Upper lobe of left lung (tissue), 6 donors: ENCODE data around the gene TTPAL. TPM values are rescaled to one million over a fixed set of nuclear protein-coding genes. Genes with fewer than 3 reads are reported as not detected.

Experiments
- ATAC-seq, 2 donors: fragments of 200-7000 bp; cut with Tn5 transposase; one replicate each; pipeline ENCODE4 v1.9.1; 2022; ENCODE audit warnings: mild to moderate bottlenecking in 2 of 2, moderate library complexity in 2 of 2; ENCODE audit not compliant: low FRiP score in 2 of 2
- DNase-seq, 2 donors: peaks; one replicate each; pipeline ENCODE4 v3.0.0-alpha.2; 2019 to 2020
- H3K27ac ChIP-seq, 4 donors: fragments of 200-600 bp; sonication (generic); one replicate each; pipeline ENCODE4 v1.5.1; 2016 to 2019
- H3K27me3 ChIP-seq, 4 donors: fragments of 200-600 bp; sonication (generic); one replicate each; pipeline ENCODE4 v1.5.1; 2017 to 2019
- H3K36me3 ChIP-seq, 4 donors: fragments of 200-600 bp; sonication (generic); one replicate each; pipeline ENCODE4 v1.5.1; 2016 to 2019
- H3K4me1 ChIP-seq, 4 donors: fragments of 200-600 bp; sonication (generic); one replicate each; pipeline ENCODE4 v1.5.1; 2018 to 2019
- H3K4me3 ChIP-seq, 4 donors: fragments of 200-600 bp; sonication (generic); one replicate each; pipeline ENCODE4 v1.5.1; 2017 to 2019; ENCODE audit warnings: mild to moderate bottlenecking in 2 of 4, moderate library complexity in 1 of 4
- H3K9me3 ChIP-seq, 4 donors: fragments of 200-600 bp; sonication (generic); one replicate each; pipeline ENCODE4 v1.5.1; 2018 to 2019
- EP300 ChIP-seq, 4 donors: sonication (generic); formaldehyde crosslinking; IDR thresholded peaks; one replicate each; pipeline ENCODE4 v1.5.1; 2017; ENCODE audit warnings: antibody characterized with exemption in 4 of 4, control low read depth in 2 of 4
- POLR2A ChIP-seq, 4 donors: fragments of 450-650 bp; IDR thresholded peaks; one replicate each; pipeline ENCODE4 v1.5.1; 2016 to 2017; ENCODE audit warnings: antibody characterized with exemption in 4 of 4, mild to moderate bottlenecking in 2 of 4
- POLR2AphosphoS5 ChIP-seq, 2 donors: sonication (generic); formaldehyde crosslinking; IDR thresholded peaks; one replicate each; pipeline ENCODE4 v1.5.1; 2017; ENCODE audit warnings: antibody characterized with exemption in 2 of 2
- WGBS, 2 donors: methylation state at CpG; one replicate each; pipeline ENCODE4 v1.1.5; 2017 to 2018; 5-methylcytosine and 5-hydroxymethylcytosine counted together
- total RNA-seq, 6 donors: library from RNA; depleted of rRNA in 4 of 6; stranded (reverse); fragments of >200 nt in 4 of 6; gene quantifications; one replicate each; pipeline versions ENCODE4 v1.1.0 to v1.2.1, GENCODE V29; 2016 to 2021
- TF ChIP-seq, protein P1 (sequence below), 6 experiments: fragments of 450-650 bp in 4 of 6; fragments of 200-600 bp in 2 of 6; sonication (generic) in 2 of 6; IDR thresholded peaks; one replicate each; pipeline ENCODE4 v1.5.1; 2016 to 2019; ENCODE audit warnings: antibody characterized with exemption in 6 of 6
- donor health status: DM: no; HTN: no; CAD: no; lungs with moderate emphysema.
- donor health status: DM: no; HTN: yes; CAD: no; lungs with severe emphysema.

TTPAL gene
- total RNA-seq, 6 donors from 2014 or later: 9.4 to 12.2 (median 10.2) TPM

DNA sequence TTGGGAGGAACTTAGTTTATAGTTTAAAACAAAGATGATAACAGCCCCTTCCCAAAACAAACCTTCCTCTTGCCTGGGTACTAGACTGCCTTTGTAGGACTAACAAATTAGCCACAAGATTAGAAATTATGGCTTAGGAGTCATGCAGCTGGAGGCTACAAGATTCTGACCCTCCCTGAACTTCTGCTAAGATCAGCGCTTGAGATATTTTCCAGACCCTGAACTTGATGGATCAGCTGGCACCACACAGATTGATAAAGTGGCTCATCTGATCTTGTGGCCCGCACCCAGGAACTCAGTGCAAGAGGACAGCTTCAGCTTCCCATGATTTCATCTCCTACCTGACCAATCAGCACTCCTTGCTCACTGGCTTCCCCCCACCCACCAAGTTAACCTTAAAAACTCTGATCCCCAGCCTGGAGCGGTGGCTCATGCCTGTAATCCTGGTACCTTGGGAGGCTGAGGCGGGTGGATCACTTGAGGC, 52.1 kb downstream of the TTPAL start:
- 79 to 86% methylated on average over 4 of the region's 4 CpGs for WGBS, 2 donors

DNA sequence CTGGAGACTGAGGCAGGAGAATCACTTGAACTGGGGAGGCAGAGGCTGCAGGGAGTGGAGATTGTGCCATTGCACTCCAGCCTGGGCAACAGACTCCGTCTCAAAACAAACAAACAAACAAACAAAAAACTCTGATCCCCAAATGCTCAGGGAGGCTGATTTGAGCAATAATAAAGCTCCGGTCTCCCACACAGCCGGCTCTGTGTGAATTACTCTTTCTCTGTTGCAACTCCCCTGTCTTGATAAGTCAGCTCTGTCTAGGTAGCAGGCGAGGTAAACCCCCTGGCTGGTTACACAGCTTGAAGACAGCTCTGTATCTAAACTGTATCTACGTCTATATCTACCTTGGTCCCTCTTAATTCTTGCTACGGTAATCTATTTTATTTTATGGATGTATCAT, 52.6 kb downstream of the TTPAL start:
- H3K36me3 ChIP-seq: no peaks in the 10 kb centered on the region
- H3K9me3 ChIP-seq: no peaks in the 10 kb centered on the region
- TF ChIP-seq POLR2A (IDR thresholded peaks at IDR 0.05) (no peak), EP300 (IDR thresholded peaks at IDR 0.05) (no peak), POLR2AphosphoS5 (IDR thresholded peaks at IDR 0.05) (no peak)
- TF ChIP-seq, protein P1, sequence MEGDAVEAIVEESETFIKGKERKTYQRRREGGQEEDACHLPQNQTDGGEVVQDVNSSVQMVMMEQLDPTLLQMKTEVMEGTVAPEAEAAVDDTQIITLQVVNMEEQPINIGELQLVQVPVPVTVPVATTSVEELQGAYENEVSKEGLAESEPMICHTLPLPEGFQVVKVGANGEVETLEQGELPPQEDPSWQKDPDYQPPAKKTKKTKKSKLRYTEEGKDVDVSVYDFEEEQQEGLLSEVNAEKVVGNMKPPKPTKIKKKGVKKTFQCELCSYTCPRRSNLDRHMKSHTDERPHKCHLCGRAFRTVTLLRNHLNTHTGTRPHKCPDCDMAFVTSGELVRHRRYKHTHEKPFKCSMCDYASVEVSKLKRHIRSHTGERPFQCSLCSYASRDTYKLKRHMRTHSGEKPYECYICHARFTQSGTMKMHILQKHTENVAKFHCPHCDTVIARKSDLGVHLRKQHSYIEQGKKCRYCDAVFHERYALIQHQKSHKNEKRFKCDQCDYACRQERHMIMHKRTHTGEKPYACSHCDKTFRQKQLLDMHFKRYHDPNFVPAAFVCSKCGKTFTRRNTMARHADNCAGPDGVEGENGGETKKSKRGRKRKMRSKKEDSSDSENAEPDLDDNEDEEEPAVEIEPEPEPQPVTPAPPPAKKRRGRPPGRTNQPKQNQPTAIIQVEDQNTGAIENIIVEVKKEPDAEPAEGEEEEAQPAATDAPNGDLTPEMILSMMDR (IDR thresholded peaks at IDR 0.05): no peak
- H3K27me3 ChIP-seq: no peaks in the 10 kb centered on the region
- no peak overlapping the region for H3K4me3 ChIP-seq
- no peak overlapping the region for H3K27ac ChIP-seq
- ATAC-seq: no peak
- H3K4me1 ChIP-seq: peaks cover 7 to 13% (median 8%) of the 10 kb centered on the region in 4 donors
- no peak for DNase-seq
- WGBS, 2 donors: 80 to 84% methylated on average over 6 of the region's 6 CpGs

More for the DNA sequence above, 52.1 kb downstream of the TTPAL start:
- Histone ChIP-seq H3K4me3 (no peak overlapping the region), H3K27ac (no peak overlapping the region), H3K4me1 (peaks cover 4 to 12% (median 5%) of the 10 kb centered on the region in 4 donors), H3K27me3 (no peaks in the 10 kb centered on the region), H3K36me3 (no peaks in the 10 kb centered on the region), H3K9me3 (no peaks in the 10 kb centered on the region)
- ATAC-seq: no peak
- TF ChIP-seq POLR2AphosphoS5 (IDR thresholded peaks at IDR 0.05) (no peak), EP300 (IDR thresholded peaks at IDR 0.05) (no peak), POLR2A (IDR thresholded peaks at IDR 0.05) (no peak)
- TF ChIP-seq, protein P1 (IDR thresholded peaks at IDR 0.05): no peak
- no peak for DNase-seq

DNA sequence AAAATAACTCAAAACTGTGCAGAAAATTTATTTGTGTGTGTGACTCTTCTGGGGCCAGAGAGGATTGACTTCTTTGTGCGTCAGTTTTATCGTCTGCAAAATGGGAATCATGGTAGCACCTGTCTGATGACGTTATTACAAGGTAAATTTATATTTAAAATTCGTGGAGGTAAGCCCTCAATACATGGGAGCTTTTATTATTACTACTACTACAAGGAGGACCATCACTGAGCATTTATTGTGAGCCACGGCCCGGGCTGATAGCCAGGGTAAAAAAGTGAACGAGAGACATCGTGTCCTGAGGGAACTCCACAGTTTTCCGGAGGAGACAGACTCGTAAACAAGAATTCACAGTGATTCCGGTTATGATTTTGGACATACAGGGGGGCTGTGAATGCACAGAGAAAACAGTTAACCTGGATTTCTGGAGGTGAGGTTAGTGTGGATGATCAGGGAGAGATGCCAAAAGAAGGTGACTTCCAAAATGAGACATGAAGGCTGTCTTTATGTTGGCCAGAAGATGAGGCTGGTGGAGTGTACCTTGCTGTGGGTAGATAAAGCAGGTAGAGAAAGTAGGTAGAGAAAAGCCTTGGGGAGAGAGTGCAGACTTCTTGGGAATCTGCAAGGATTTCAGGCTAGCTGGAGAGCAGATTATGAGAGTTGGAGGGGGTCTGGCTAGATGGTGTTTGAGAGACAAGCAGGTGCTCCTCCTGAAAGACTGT, 56.7 kb downstream of the TTPAL start:
- Histone ChIP-seq H3K27ac (peak overlapping the region; percentile 84 to 92 (median 84)), H3K9me3 (no peaks in the 10 kb centered on the region), H3K4me1 (peaks cover 7 to 18% (median 13%) of the 10 kb centered on the region in 4 donors), H3K36me3 (no peaks in the 10 kb centered on the region), H3K27me3 (no peaks in the 10 kb centered on the region), H3K4me3 (peak overlapping the region; percentile 52 to 96 (median 74))
- TF ChIP-seq POLR2A (IDR thresholded peaks at IDR 0.05): no peak
- TF ChIP-seq EP300 (IDR thresholded peaks at IDR 0.05): peak in 1 of 4 donors; percentile 60
- TF ChIP-seq POLR2AphosphoS5 (IDR thresholded peaks at IDR 0.05): peak in 1 of 2 donors; percentile 48
- 23 to 24% methylated on average over 11 of the region's 11 CpGs for WGBS, 2 donors
- ATAC-seq (peak in 1 of 2 donors; percentile 37), DNase-seq (no peak)

DNA sequence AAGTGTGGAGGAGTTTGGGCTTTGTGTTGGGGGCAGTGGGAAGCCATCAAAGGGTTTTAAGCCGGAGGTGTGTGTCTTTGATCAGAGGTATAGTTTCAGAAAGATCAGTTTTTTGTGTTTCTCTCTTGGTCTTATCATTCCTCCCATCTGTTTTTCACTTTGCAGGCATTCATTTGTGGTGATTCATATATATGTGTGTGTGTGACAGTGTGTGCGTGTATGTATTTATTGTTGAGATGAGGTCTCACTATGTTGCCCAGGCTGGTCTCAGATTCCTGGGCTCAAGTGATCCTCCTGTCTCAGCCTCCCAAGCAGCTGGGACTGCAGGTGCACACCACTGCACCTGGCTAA, 57.3 kb downstream of the TTPAL start:
- no peak for TF ChIP-seq POLR2A (IDR thresholded peaks at IDR 0.05)
- no peak for TF ChIP-seq POLR2AphosphoS5 (IDR thresholded peaks at IDR 0.05)
- TF ChIP-seq EP300 (IDR thresholded peaks at IDR 0.05): no peak
- TF ChIP-seq, protein P1 (IDR thresholded peaks at IDR 0.05): no peak
- DNase-seq (no peak), ATAC-seq (no peak)
- Histone ChIP-seq H3K27me3 (no peaks in the 10 kb centered on the region), H3K4me1 (peaks cover 7 to 18% (median 13%) of the 10 kb centered on the region in 4 donors), H3K27ac (peak overlapping the region; percentile 48 to 92 (median 84)), H3K4me3 (peak overlapping the region in 3 of 4 donors; percentile 52 to 96 (median 90)), H3K36me3 (no peaks in the 10 kb centered on the region), H3K9me3 (no peaks in the 10 kb centered on the region)
- WGBS, 2 donors: 69 to 70% methylated on average over 2 of the region's 2 CpGs

DNA sequence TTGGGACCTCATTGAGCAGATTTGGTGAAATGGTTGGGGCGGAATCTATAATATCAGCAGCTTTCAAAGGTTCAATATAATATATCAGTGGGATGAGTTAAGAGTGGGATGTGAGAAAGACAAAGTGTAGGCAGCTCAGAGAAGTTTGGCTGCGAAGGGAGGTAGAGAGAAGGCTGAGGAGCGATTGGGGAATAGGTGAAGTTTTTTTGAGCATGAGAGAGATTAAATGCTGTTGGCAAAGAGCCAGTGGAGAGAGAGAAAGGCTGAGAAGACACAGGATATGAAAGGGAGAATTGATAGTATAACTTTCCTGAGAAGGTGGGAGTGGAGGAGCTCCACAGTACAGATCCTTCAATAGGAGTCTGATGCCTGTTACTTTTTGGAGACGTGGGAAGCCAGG, 58.3 kb downstream of the TTPAL start:
- Histone ChIP-seq H3K9me3 (no peaks in the 10 kb centered on the region), H3K4me3 (no peak overlapping the region), H3K4me1 (peaks cover 7 to 18% (median 13%) of the 10 kb centered on the region in 4 donors), H3K27me3 (no peaks in the 10 kb centered on the region), H3K27ac (peak overlapping the region in 1 of 4 donors; percentile 85), H3K36me3 (no peaks in the 10 kb centered on the region)
- TF ChIP-seq EP300 (IDR thresholded peaks at IDR 0.05): no peak
- TF ChIP-seq, protein P1 (IDR thresholded peaks at IDR 0.05): no peak
- TF ChIP-seq POLR2AphosphoS5 (IDR thresholded peaks at IDR 0.05): no peak
- TF ChIP-seq POLR2A (IDR thresholded peaks at IDR 0.05): no peak
- no peak for DNase-seq
- no peak for ATAC-seq
- 83 to 85% methylated on average over 4 of the region's 4 CpGs for WGBS, 2 donors
